HG03175 (cell line): Measurements from ENCODE around the gene SYNGR2.
A peak's percentile ranks its signal among the peaks of the same experiment; 100 is the strongest.

Experiments
- ATAC-seq: cut with Tn5 transposase; IDR thresholded peaks from one replicate; pipeline ENCODE4 v1.9.1; 2021; ENCODE audit warnings: mild to moderate bottlenecking, moderate library complexity; ENCODE audit not compliant: unreplicated experiment

SYNGR2 gene

GRCh38 chr17:78142119-78142861 is 26.1 kb upstream of the SYNGR2 start:
- no peak for ATAC-seq

- no peak for ATAC-seq
These were observed 24.9 kb upstream of the SYNGR2 start for GRCh38 chr17:78143214-78144146.

- ATAC-seq: no peak
These were observed 24.1 kb upstream of the SYNGR2 start for GRCh38 chr17:78144147-78144719.

GRCh38 chr17:78144736-78145641 is 23.4 kb upstream of the SYNGR2 start:
- ATAC-seq: no peak

- no peak for ATAC-seq
These were observed 21.9 kb upstream of the SYNGR2 start for GRCh38 chr17:78146471-78146869.

GRCh38 chr17:78146881-78147280 is 21.5 kb upstream of the SYNGR2 start:
- ATAC-seq: no peak

- no peak for ATAC-seq
These were observed 20.9 kb upstream of the SYNGR2 start for GRCh38 chr17:78147315-78147998.

- ATAC-seq: no peak
These were observed 19.9 kb upstream of the SYNGR2 start for GRCh38 chr17:78148286-78149016.

- ATAC-seq: no peak
These were observed 16.8 kb upstream of the SYNGR2 start for GRCh38 chr17:78151514-78152008.

GRCh38 chr17:78154903-78155811 is 13.2 kb upstream of the SYNGR2 start:
- ATAC-seq: peak; percentile 61

GRCh38 chr17:78159575-78160158 is 8.7 kb upstream of the SYNGR2 start:
- no peak for ATAC-seq

- no peak for ATAC-seq
These were observed 4.3 kb upstream of the SYNGR2 start for GRCh38 chr17:78163881-78164747.

GRCh38 chr17:78164748-78165607 is 3.4 kb upstream of the SYNGR2 start:
- ATAC-seq: no peak

- no peak for ATAC-seq
These were observed 2.0 kb upstream of the SYNGR2 start for GRCh38 chr17:78166416-78166815.

GRCh38 chr17:78168903-78169793 is 767 bp downstream of the SYNGR2 start:
- peak; percentile 24 for ATAC-seq
